ENCODE results near the gene TMEM138. TPM values are rescaled to one million over a fixed set of nuclear protein-coding genes. Genes with fewer than 3 reads are reported as not detected.

The TMEM138 gene
- polyA plus RNA-seq, 3 donors: 34.5 to 64.0 (median 50.7) TPM

- Histone ChIP-seq H4K20me1 (ENCODE audit: insufficient read depth, low read length) (peaks cover 25% of the 10 kb centered on the region), H3K27me3 (ENCODE audit: control insufficient read depth in 2 of 2, insufficient read depth in 2 of 2, low read length in 2 of 2) (no peaks in the 10 kb centered on the region), H3K9ac (ENCODE audit: insufficient read depth, low read length, poor library complexity, severe bottlenecking) (no peak overlapping the region), H3K79me2 (ENCODE audit: insufficient read depth, low read length) (no peaks in the 10 kb centered on the region), H2AFZ (ENCODE audit: insufficient read depth, low read depth, low read length, poor library complexity, severe bottlenecking) (no peak overlapping the region), H3K36me3 (replicated peaks in 1 of 2; ENCODE audit: control insufficient read depth in 1 of 2, insufficient read depth in 2 of 2, low read length in 2 of 2) (peaks cover 47 to 89% of the 10 kb centered on the region in 2 donors), H3K4me1 (ENCODE audit: control insufficient read depth in 1 of 2, insufficient read depth in 2 of 2, low read length in 2 of 2) (no peaks in the 10 kb centered on the region), H3K9me3 (replicated peaks in 1 of 2; ENCODE audit: control insufficient read depth in 1 of 2, insufficient read depth in 1 of 2, low read length in 2 of 2) (no peaks in the 10 kb centered on the region), H3K4me3 (replicated peaks in 1 of 3; ENCODE audit: low read depth in 2 of 3, low read length in 3 of 3) (no peak overlapping the region), H3K4me2 (replicated peaks; ENCODE audit: extremely low read depth, low read length, poor library complexity, severe bottlenecking) (no peak overlapping the region), H3K27ac (ENCODE audit: low read depth in 1 of 2, low read length in 2 of 2) (peak overlapping the region in 1 of 2 donors; percentile 58)
- no peaks in the 10 kb centered on the region for H3K9me3 Mint-ChIP-seq
- intact Hi-C loops (cut with micrococcal nuclease): no loop called here
- H3K4me1 Mint-ChIP-seq: no peaks in the 10 kb centered on the region
- WGBS (ENCODE audit: insufficient coverage): 86% methylated on average over 1 of the region's 2 CpGs
- no peak overlapping the region for H3K4me3 Mint-ChIP-seq
- DNase-seq: no peak
- TF ChIP-seq CTCF (IDR thresholded peaks at IDR 0.05): no peak
- H3K36me3 Mint-ChIP-seq: peaks cover 60 to 77% of the 10 kb centered on the region in 2 donors
- no peaks in the 10 kb centered on the region for H3K27me3 Mint-ChIP-seq (ENCODE audit: low read depth in 3 of 3)
- H3K27ac Mint-ChIP-seq: peak overlapping the region in 4 of 7 donors; percentile 29 to 70 (median 46)
Measured at GRCh38 chr11:61401573-61401972, 39.4 kb downstream of the TMEM138 start.

GRCh38 chr11:61403658-61404057 lies 41.5 kb downstream of the TMEM138 start:
- H3K4me3 ChIP-seq (replicated peaks in 1 of 3; ENCODE audit: low read depth in 2 of 3, low read length in 3 of 3): no peak overlapping the region
- H3K9me3 Mint-ChIP-seq: peaks cover 0 to under 1% (median 0%) of the 10 kb centered on the region in 7 donors
- H3K4me1 Mint-ChIP-seq: no peaks in the 10 kb centered on the region
- peak overlapping the region in 1 of 2 donors; percentile 64 for H3K27ac ChIP-seq (ENCODE audit: low read depth in 1 of 2, low read length in 2 of 2)
- H3K79me2 ChIP-seq (ENCODE audit: insufficient read depth, low read length): no peaks in the 10 kb centered on the region
- TF ChIP-seq CTCF (IDR thresholded peaks at IDR 0.05): no peak
- H3K4me1 ChIP-seq (ENCODE audit: control insufficient read depth in 1 of 2, insufficient read depth in 2 of 2, low read length in 2 of 2): no peaks in the 10 kb centered on the region
- no peaks in the 10 kb centered on the region for H3K27me3 ChIP-seq (ENCODE audit: control insufficient read depth in 2 of 2, insufficient read depth in 2 of 2, low read length in 2 of 2)
- WGBS (ENCODE audit: insufficient coverage): 100% methylated on average over 1 of the region's 1 CpG
- intact Hi-C loops (cut with micrococcal nuclease): no loop called here
- H2AFZ ChIP-seq (ENCODE audit: insufficient read depth, low read depth, low read length, poor library complexity, severe bottlenecking): no peak overlapping the region
- H3K36me3 ChIP-seq (replicated peaks in 1 of 2; ENCODE audit: control insufficient read depth in 1 of 2, insufficient read depth in 2 of 2, low read length in 2 of 2): peaks cover 59 to 96% of the 10 kb centered on the region in 2 donors
- H3K4me2 ChIP-seq (replicated peaks; ENCODE audit: extremely low read depth, low read length, poor library complexity, severe bottlenecking): no peak overlapping the region
- H3K27me3 Mint-ChIP-seq (ENCODE audit: low read depth in 3 of 3): no peaks in the 10 kb centered on the region
- H3K27ac Mint-ChIP-seq: peak overlapping the region in 5 of 7 donors; percentile 54 to 79 (median 74)
- H3K36me3 Mint-ChIP-seq: peaks cover 67 to 79% of the 10 kb centered on the region in 2 donors
- no peaks in the 10 kb centered on the region for H3K9me3 ChIP-seq (replicated peaks in 1 of 2; ENCODE audit: control insufficient read depth in 1 of 2, insufficient read depth in 1 of 2, low read length in 2 of 2)
- H4K20me1 ChIP-seq (ENCODE audit: insufficient read depth, low read length): peaks cover 39% of the 10 kb centered on the region
- no peak overlapping the region for H3K9ac ChIP-seq (ENCODE audit: insufficient read depth, low read length, poor library complexity, severe bottlenecking)
- peak in 1 of 3 donors; percentile 51 for DNase-seq
- no peak overlapping the region for H3K4me3 Mint-ChIP-seq
